HAP-1 (cell line): ENCODE data around the gene PAAF1.
"Not testable (repeated sequence)": the region's sequence is repeated elsewhere in the genome, so short reads cannot be mapped to it uniquely, and the experiment has no call there.

ENCODE experiments used
- DNase-seq, 2 experiments: peaks; one replicate each; pipeline ENCODE4 v3.0.0-alpha.2; 2016 to 2020; ENCODE audit warnings: low spot score in 2 of 2
- H3K27me3 ChIP-seq: fragments of 250-450 bp; sonication (Bioruptor Pico); 2 replicates; pipeline ENCODE4 v1.5.1; 2020; ENCODE audit warnings: low read depth, mild to moderate bottlenecking, moderate library complexity
- H3K36me3 ChIP-seq: fragments of 250-450 bp; sonication (Bioruptor Pico); replicated peaks from 2 replicates; pipeline ENCODE4 v1.5.1; 2020; ENCODE audit warnings: mild to moderate bottlenecking
- H3K4me1 ChIP-seq: fragments of 250-450 bp; sonication (Bioruptor Pico); 2 replicates; pipeline ENCODE4 v1.5.1; 2020; ENCODE audit warnings: mild to moderate bottlenecking
- H3K4me3 ChIP-seq: fragments of 250-450 bp; sonication (Bioruptor Pico); 2 replicates; pipeline ENCODE4 v1.5.1; 2020; ENCODE audit warnings: mild to moderate bottlenecking, moderate library complexity
- H3K9me3 ChIP-seq: fragments of 250-450 bp; sonication (Bioruptor Pico); 2 replicates; pipeline ENCODE4 v1.5.1; 2020; ENCODE audit warnings: mild to moderate bottlenecking, moderate library complexity
- in situ Hi-C: fragments of 300-500 bp; cut with MboI; formaldehyde crosslinking; loops from 3 replicates; pipeline ENCODE4 v1.14.3; 2020; ENCODE audit warnings: low sequenced_read_pairs, inconsistent platforms, mixed read lengths

Gene PAAF1

DNA sequence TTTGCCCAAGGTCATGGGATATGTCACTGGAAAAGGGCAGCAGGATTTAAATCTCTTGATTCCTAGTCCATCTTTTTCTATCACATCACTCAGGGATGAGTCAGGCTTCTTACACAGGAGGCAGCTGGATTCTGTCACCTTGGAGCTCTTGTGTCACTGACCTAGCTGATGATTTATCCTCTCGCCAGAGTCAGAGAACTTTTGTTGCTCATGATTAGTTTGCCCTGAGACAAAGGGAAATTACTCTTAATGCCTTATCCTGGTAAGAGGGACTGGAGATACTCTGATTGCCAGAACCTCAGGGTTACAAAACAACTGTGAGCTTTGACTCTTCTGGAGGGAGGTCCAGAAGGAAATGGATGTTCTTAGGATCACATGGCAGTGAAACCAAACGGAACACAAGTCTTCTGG lies 10.2 kb upstream of the PAAF1 start:
- no peak for DNase-seq
- in situ Hi-C loops: no loop called here
- H3K9me3 ChIP-seq: no peaks in the 10 kb centered on the region
- peaks cover 17% of the 10 kb centered on the region for H3K36me3 ChIP-seq
- no peaks in the 10 kb centered on the region for H3K27me3 ChIP-seq
- H3K4me3 ChIP-seq: no peak overlapping the region
- peaks cover 8% of the 10 kb centered on the region for H3K4me1 ChIP-seq

DNA sequence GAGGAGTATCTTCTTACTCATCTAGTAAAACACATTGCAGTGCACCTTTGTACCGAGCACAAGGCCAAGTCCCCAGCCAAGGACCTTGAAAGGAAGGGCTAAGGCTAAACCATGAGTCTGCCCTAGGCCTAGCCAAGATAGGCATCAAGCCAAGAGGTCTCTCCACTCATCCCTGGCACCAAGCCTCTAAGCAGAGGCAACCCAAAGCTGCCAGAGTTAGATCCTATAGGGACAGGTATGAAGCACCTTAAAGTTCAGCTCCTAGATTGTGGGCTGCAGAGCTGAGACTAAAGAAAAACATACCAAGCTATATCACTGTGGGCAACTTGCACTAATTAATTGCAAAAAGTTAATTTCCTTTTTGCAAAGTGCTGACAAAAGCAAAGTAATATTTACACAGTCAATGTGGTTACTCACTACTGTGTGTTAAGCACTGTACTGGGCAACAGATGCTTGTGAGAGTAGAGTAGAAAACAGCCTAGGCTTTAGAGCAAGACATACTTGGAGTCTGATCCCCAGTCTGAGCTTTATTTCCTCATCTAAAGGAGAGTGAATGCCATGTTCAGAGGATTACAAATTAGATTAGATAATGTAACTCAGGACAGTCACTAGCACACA lies 7.4 kb upstream of the PAAF1 start:
- H3K9me3 ChIP-seq: no peaks in the 10 kb centered on the region
- no peaks in the 10 kb centered on the region for H3K27me3 ChIP-seq
- H3K4me3 ChIP-seq: no peak overlapping the region
- in situ Hi-C loops: no loop called here
- H3K4me1 ChIP-seq: peaks cover 8% of the 10 kb centered on the region
- peaks cover 41% of the 10 kb centered on the region for H3K36me3 ChIP-seq
- no peak for DNase-seq

DNA sequence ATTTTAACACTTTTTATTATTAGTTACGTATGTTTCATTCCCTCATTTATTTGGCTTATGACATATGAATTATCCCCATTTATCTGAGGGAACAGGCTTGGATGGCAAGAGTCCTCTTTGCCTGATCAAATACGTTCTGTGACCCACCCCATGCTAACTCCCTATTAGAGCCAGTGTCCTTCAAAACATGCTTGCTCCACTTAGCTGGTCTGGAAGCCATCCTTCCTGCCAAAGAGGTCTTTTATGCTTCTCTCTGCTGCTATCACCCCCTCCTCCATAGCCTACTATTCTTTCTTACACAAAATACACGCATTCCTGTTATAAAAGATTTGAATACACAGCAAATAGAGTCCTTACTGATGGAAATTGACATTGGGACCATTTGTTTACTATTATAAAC lies 6.5 kb upstream of the PAAF1 start:
- DNase-seq: no peak
- Histone ChIP-seq H3K9me3 (no peaks in the 10 kb centered on the region), H3K36me3 (peaks cover 48% of the 10 kb centered on the region), H3K4me1 (peaks cover 9% of the 10 kb centered on the region), H3K4me3 (no peak overlapping the region), H3K27me3 (no peaks in the 10 kb centered on the region)
- in situ Hi-C loops: no loop called here

DNA sequence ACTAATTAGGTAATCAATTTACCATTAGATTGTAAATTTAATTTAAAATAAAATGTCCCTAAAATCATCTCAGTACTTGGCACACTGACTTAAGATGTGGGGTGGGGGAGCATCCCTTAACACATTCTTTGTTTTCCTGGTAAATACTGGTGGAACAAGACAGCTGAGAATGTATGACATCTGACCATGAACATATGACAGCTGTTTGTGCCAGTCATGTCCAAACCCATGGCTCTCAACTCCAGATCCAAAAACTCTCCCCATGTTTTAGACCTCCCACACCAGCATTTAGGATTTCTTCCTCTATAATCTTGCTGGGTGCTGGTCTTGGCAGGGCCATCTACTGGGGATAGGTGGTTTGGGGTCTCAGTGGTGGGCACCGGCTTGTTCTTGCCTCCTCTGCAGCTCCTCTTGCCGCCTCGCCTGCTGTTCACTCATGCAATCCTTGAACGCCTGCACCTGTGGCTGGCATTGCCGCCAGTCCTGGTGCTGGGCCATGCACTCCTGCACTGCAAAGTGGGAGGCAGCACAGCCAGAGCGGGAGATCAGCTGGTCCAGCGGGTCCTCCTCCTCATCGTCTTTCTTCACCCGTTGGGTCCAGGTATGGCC lies 3.9 kb upstream of the PAAF1 start:
- DNase-seq: no peak
- Histone ChIP-seq H3K27me3 (no peaks in the 10 kb centered on the region), H3K36me3 (peaks cover 56% of the 10 kb centered on the region), H3K4me3 (no peak overlapping the region), H3K9me3 (no peaks in the 10 kb centered on the region), H3K4me1 (peaks cover 20% of the 10 kb centered on the region)
- in situ Hi-C loops: no loop called here

DNA sequence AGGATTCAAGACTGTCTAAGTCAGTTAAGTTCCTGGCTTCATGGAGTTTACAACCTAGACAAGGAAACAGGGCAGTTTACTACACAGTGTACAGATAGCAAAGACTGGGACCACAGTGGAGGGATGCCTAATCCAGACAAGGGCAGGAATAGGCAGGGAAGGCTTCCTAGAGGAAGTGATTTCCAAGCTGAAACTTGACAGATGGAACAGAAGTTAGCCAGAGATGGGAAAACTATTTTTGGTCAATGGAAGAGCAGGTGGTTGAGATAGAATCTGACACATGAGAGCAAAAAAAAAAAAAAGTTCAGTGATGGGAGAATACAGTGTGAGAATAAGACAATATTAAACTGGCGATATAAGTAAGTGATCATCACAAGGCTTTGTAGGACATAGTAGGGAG lies 1.4 kb upstream of the PAAF1 start:
- H3K9me3 ChIP-seq: no peaks in the 10 kb centered on the region
- DNase-seq: no peak
- peaks cover 48% of the 10 kb centered on the region for H3K36me3 ChIP-seq
- H3K4me3 ChIP-seq: peak overlapping the region; percentile 74
- no peaks in the 10 kb centered on the region for H3K27me3 ChIP-seq
- H3K4me1 ChIP-seq: peaks cover 19% of the 10 kb centered on the region
- in situ Hi-C loops: no loop called here

DNA sequence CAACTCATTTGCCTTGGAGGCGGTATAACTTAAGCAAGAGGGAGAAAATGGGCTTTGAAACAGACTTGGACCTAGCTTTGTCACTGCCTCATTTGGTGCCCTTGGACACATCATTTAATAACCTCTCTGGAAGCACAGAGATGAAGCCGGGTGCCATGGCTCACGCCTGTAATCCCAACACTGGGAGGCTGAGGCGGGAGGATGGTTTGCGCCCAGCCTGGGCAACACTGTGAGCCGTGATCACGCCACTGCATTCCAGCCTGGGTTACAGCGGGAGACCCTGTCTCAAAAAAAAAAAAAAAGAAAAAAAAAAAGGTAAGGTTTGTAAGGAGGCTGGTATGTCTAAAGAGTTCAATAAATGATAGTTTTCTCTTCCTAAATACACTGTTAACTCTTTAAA lies 959 bp upstream of the PAAF1 start:
- H3K36me3 ChIP-seq: peaks cover 48% of the 10 kb centered on the region
- H3K9me3 ChIP-seq: no peaks in the 10 kb centered on the region
- peak in 1 of 2 experiments; percentile 42 for DNase-seq
- H3K27me3 ChIP-seq: no peaks in the 10 kb centered on the region
- H3K4me3 ChIP-seq: peak overlapping the region; percentile 74
- in situ Hi-C loops: no loop called here
- peaks cover 19% of the 10 kb centered on the region for H3K4me1 ChIP-seq

DNA sequence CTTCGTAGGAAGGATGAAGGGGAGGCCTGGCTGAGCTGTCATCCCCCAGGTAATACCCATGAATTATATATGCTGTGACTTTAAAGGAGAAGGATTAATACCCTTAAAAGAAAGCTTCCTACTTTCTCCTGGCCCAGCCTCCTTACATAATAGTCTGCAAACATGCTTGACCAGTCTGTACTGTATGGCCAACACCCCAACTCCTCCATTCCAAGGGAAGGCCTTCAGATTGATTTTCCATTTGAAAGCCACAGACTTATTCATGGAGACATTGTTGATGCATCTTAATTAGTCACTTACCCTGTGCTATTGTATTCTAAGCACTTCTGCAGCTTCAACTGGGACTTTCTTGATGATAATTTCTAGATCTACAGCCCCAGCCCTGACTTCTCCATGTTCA lies 2.0 kb downstream of the PAAF1 start:
- Histone ChIP-seq H3K9me3 (no peaks in the 10 kb centered on the region), H3K4me3 (no peak overlapping the region), H3K27me3 (no peaks in the 10 kb centered on the region), H3K36me3 (peaks cover 23% of the 10 kb centered on the region), H3K4me1 (peaks cover 19% of the 10 kb centered on the region)
- no peak for DNase-seq
- in situ Hi-C loops: no loop called here

DNA sequence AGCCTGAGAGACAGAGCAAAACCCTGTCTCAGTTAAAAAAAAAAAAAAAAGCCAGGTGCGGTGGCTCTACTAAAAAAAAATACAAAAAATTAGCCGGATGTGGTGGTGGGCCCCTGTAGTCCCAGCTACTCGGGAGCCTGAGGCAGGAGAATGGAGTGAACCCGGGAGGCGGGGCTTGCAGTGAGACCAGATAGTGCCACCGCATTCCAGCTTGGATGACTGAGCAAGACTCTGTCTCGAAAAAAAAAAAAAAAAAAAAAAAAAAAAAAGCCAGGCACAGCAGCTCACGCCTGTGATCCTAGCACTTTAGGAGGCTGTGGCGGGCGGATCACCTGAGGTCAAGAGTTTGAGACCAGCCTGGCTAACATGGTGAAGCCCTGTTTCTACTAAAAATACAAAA lies 3.6 kb downstream of the PAAF1 start:
- H3K4me1 ChIP-seq: peaks cover 16% of the 10 kb centered on the region
- H3K4me3 ChIP-seq, H3K9me3 ChIP-seq, DNase-seq, H3K36me3 ChIP-seq, H3K27me3 ChIP-seq, in situ Hi-C loops: not testable (repeated sequence)

DNA sequence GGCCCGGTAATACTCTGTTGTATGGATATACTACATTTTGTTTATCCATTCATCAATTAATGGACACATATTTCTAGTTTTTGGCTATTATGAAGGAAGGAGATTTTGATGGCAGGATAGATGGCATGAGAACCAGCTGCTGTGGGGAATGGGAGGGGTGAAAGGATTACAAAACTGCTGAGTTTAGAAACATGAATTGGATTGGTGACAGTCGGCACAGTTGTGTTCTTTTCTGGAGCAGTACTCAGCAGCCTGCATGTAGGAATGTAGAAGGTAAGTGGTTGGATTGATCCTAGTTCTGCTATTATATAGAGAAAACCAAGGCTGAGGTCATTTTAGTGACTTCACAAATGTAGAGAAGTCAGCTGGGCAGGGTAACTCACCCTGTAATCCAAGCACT lies 7.1 kb downstream of the PAAF1 start:
- in situ Hi-C loops: no loop called here
- no peak for DNase-seq
- Histone ChIP-seq H3K36me3 (peaks cover 11% of the 10 kb centered on the region), H3K4me1 (no peaks in the 10 kb centered on the region), H3K4me3 (no peak overlapping the region), H3K27me3 (no peaks in the 10 kb centered on the region), H3K9me3 (no peaks in the 10 kb centered on the region)

DNA sequence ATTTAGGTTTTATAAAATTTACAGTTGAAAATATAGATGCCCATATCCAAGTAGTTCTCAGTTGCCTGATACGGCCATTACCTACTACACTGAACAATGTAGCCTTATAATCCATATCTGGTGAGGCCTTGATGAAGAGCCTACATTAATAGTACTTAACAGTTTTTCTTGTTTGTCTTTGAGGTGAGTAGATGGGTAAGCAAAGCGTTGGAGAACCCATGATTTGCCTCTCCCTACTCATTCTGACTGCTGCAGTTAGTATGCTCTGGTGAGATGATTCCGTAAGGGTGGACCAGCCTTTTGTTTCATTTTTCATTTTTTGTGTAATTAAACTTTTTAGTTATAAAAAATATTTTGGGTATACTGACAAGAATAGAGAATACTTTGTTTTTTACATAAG lies 11.4 kb downstream of the PAAF1 start:
- in situ Hi-C loops: no loop called here
- Histone ChIP-seq H3K9me3 (no peaks in the 10 kb centered on the region), H3K4me3 (no peak overlapping the region), H3K27me3 (no peaks in the 10 kb centered on the region), H3K36me3 (peaks cover 14% of the 10 kb centered on the region), H3K4me1 (no peaks in the 10 kb centered on the region)
- no peak for DNase-seq

DNA sequence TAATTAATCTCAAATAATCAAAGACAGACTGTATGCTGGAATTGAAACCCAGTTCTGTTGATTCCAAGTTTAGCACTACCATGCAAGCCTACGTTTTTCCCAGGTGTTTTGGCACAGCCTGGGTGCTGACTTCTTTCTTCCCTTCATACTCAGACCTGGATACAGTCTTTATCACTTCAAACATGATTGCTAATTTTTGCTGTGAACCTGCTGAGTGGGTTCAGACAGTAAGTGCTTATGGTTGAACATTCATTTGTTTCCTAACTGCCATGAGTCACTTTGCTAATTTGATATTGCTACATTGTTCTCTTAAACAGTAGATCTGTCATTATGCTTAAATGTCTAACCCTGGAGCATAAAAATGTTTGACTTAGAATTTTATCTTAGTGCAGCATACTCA lies 12.2 kb downstream of the PAAF1 start:
- no peak for DNase-seq
- Histone ChIP-seq H3K36me3 (peaks cover 14% of the 10 kb centered on the region), H3K4me1 (no peaks in the 10 kb centered on the region)

DNA sequence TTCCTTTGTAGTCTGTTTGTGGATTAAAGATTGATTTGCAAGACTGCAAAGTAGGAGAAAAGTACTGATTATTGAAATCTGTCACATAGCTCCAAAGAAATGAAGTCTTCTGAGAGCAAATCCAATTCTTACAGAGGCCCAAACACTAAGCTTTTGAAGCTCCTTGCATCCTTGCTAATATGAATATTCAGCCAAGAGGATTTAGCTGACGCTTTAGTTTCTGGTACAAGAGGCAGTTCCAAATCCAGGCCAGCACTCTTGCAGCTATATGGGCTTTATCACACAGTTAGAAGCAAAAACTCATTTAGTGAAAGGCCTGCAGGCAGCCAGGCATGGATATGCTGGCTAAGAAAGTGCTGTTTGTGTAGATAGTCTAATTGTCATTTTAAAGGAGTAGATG lies 12.7 kb downstream of the PAAF1 start:
- DNase-seq: no peak
- in situ Hi-C loops: no loop called here
- Histone ChIP-seq H3K4me1 (no peaks in the 10 kb centered on the region), H3K9me3 (no peaks in the 10 kb centered on the region), H3K4me3 (no peak overlapping the region), H3K27me3 (no peaks in the 10 kb centered on the region), H3K36me3 (peaks cover 14% of the 10 kb centered on the region)

More for the DNA sequence above, 12.2 kb downstream of the PAAF1 start:
- Histone ChIP-seq H3K27me3 (no peaks in the 10 kb centered on the region), H3K4me3 (no peak overlapping the region), H3K9me3 (no peaks in the 10 kb centered on the region)
- in situ Hi-C loops: no loop called here

DNA sequence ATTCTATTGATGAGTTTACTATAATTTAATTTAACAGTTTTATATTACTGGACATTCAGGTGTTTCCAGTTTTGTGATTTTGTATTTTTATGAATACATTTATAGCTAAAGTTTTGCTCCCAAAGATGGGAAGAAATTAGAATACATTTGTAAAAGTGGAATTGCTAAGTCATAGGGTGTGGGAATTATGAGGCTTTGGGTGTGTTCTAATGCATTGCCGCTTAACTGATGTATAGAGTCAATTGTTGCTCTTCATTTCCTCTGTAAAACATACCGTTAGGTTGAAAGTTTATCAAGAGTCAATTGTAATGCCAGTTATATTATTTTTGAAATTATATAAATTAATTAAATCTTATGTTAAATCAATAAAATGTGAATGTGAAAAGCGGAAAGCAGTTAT lies 16.2 kb downstream of the PAAF1 start:
- no peak for DNase-seq
- in situ Hi-C loops: no loop called here
- Histone ChIP-seq H3K27me3 (no peaks in the 10 kb centered on the region), H3K36me3 (peaks cover 5% of the 10 kb centered on the region), H3K9me3 (no peaks in the 10 kb centered on the region), H3K4me3 (no peak overlapping the region), H3K4me1 (no peaks in the 10 kb centered on the region)

DNA sequence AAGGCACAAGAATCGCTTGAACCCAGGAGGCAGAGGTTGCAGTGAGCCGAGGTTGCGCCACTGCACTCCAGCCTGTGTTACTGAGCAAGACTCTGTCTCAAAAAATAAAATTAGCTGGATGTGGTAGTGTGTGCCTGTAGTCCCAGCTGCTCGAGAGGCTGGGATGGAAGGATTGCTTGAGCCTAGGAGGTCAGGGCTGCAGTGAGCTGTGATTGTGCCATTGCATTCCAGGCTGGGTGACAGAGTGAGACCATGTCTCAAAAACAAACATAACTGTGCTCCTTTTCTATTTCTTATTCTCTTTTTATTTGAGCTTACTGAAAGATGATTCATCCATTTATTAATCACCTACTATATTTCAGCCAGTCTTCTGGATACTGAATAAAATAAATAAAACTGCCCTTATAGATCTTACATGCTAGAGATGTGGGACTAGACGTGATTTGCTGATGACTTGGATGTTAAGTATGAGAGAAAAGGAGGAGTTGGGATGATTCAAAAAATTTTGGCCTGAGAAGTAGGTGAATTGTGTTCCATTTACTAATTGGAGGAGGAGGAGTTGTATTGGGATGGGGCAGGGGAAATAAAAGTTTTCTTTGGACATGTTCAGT lies 18.0 kb downstream of the PAAF1 start:
- in situ Hi-C loops: no loop called here
- no peaks in the 10 kb centered on the region for H3K9me3 ChIP-seq
- H3K4me1 ChIP-seq: no peaks in the 10 kb centered on the region
- H3K27me3 ChIP-seq: no peaks in the 10 kb centered on the region
- DNase-seq: no peak
- H3K4me3 ChIP-seq: no peak overlapping the region
- H3K36me3 ChIP-seq: peaks cover 6% of the 10 kb centered on the region
